Neutrophil (primary cell): Measurements from ENCODE around the gene TNRC18.
"Not testable (repeated sequence)": the region's sequence is repeated elsewhere in the genome, so short reads cannot be mapped to it uniquely, and the experiment has no call there.

Source experiments
- H3K27ac ChIP-seq: fragments of 200-600 bp; sonication (generic); 2 replicates; pipeline ENCODE4 v1.5.1; 2016; ENCODE audit warnings: mild to moderate bottlenecking, moderate library complexity
- H3K27me3 ChIP-seq: fragments of 200-600 bp; sonication (generic); 2 replicates; pipeline ENCODE4 v1.6.0; 2016; ENCODE audit warnings: mild to moderate bottlenecking
- H3K36me3 ChIP-seq: fragments of 200-600 bp; sonication (generic); 2 replicates; pipeline ENCODE4 v1.5.1; 2017
- H3K4me1 ChIP-seq, 2 experiments: fragments of 200-600 bp in 1 of 2; sonication (generic) in 1 of 2; 1 replicate in 1 of 2; 2 replicates in 1 of 2; pipeline versions ENCODE4 v1.5.1 to v1.6.1; 2013 to 2016; ENCODE audit warnings: low read depth in 1 of 2, low read length in 1 of 2, mild to moderate bottlenecking in 1 of 2, moderate library complexity in 1 of 2; ENCODE audit not compliant: control insufficient read depth in 1 of 2, insufficient read depth in 1 of 2
- H3K4me3 ChIP-seq, 2 experiments: fragments of 200-600 bp in 1 of 2; sonication (generic) in 1 of 2; 1 replicate in 1 of 2; 2 replicates in 1 of 2; pipeline ENCODE4 v1.5.1; 2013 to 2016; ENCODE audit warnings: low read depth in 1 of 2, low read length in 1 of 2, mild to moderate bottlenecking in 1 of 2, moderate library complexity in 1 of 2
- H3K9me3 ChIP-seq: fragments of 200-600 bp; sonication (generic); 2 replicates; pipeline ENCODE4 v1.5.1; 2016
- CTCF ChIP-seq: fragments of 200-600 bp; sonication (generic); IDR thresholded peaks from 2 replicates; pipeline ENCODE4 v1.5.1; 2016; ENCODE audit warnings: antibody characterized with exemption

TNRC18 gene

GRCh38 chr7:5295039-5296014 lies 128.3 kb downstream of the TNRC18 start:
- H3K4me3 ChIP-seq, result no peak overlapping the region
- TF ChIP-seq CTCF, result no peak

GRCh38 chr7:5294169-5294987 lies 129.3 kb downstream of the TNRC18 start:
- Histone ChIP-seq H3K27ac (no peak overlapping the region), H3K4me1 (peaks cover 4% of the 10 kb centered on the region in 2 experiments), H3K4me3 (no peak overlapping the region), H3K9me3 (no peaks in the 10 kb centered on the region), H3K27me3 (peaks cover 54% of the 10 kb centered on the region), H3K36me3 (no peaks in the 10 kb centered on the region)
- no peak for TF ChIP-seq CTCF

More at GRCh38 chr7:5295039-5296014, 128.3 kb downstream of the TNRC18 start:
- peaks cover 4% of the 10 kb centered on the region in 2 experiments for H3K4me1 ChIP-seq
- no peak overlapping the region for H3K27ac ChIP-seq
- H3K9me3 ChIP-seq, result no peaks in the 10 kb centered on the region
- H3K27me3 ChIP-seq, result peaks cover 55% of the 10 kb centered on the region
- H3K36me3 ChIP-seq, result no peaks in the 10 kb centered on the region

- H3K4me1 ChIP-seq, H3K36me3 ChIP-seq, H3K9me3 ChIP-seq, H3K27ac ChIP-seq, H3K4me3 ChIP-seq: not testable (repeated sequence)
- peaks cover 33% of the 10 kb centered on the region for H3K27me3 ChIP-seq
Measured at GRCh38 chr7:5291711-5292335, 131.8 kb downstream of the TNRC18 start.

GRCh38 chr7:5291301-5291700 lies 132.3 kb downstream of the TNRC18 start:
- no peak for TF ChIP-seq CTCF
- Histone ChIP-seq H3K36me3 (no peaks in the 10 kb centered on the region), H3K4me1 (no peaks in the 10 kb centered on the region), H3K9me3 (no peaks in the 10 kb centered on the region), H3K27me3 (peaks cover 30% of the 10 kb centered on the region), H3K27ac (no peak overlapping the region), H3K4me3 (no peak overlapping the region)

GRCh38 chr7:5289355-5289754 lies 134.3 kb downstream of the TNRC18 start:
- no peaks in the 10 kb centered on the region for H3K36me3 ChIP-seq
- H3K4me3 ChIP-seq, result no peak overlapping the region
- H3K9me3 ChIP-seq, result no peaks in the 10 kb centered on the region
- TF ChIP-seq CTCF, result no peak
- H3K27me3 ChIP-seq, result peaks cover 25% of the 10 kb centered on the region
- H3K27ac ChIP-seq, result no peak overlapping the region
- H3K4me1 ChIP-seq, result no peaks in the 10 kb centered on the region

- not testable (repeated sequence) for H3K9me3 ChIP-seq, H3K4me3 ChIP-seq, H3K4me1 ChIP-seq, H3K27ac ChIP-seq, H3K36me3 ChIP-seq
- H3K27me3 ChIP-seq, result peaks cover 27% of the 10 kb centered on the region
Measured at GRCh38 chr7:5288560-5288959, 135.1 kb downstream of the TNRC18 start.
